ENCODE data around the gene DUSP1.

- TF ChIP-seq, protein P1, sequence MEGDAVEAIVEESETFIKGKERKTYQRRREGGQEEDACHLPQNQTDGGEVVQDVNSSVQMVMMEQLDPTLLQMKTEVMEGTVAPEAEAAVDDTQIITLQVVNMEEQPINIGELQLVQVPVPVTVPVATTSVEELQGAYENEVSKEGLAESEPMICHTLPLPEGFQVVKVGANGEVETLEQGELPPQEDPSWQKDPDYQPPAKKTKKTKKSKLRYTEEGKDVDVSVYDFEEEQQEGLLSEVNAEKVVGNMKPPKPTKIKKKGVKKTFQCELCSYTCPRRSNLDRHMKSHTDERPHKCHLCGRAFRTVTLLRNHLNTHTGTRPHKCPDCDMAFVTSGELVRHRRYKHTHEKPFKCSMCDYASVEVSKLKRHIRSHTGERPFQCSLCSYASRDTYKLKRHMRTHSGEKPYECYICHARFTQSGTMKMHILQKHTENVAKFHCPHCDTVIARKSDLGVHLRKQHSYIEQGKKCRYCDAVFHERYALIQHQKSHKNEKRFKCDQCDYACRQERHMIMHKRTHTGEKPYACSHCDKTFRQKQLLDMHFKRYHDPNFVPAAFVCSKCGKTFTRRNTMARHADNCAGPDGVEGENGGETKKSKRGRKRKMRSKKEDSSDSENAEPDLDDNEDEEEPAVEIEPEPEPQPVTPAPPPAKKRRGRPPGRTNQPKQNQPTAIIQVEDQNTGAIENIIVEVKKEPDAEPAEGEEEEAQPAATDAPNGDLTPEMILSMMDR (optimal IDR thresholded peaks at IDR 0.05 in 1 of 3, IDR thresholded peaks at IDR 0.05 in 1 of 3, conservative IDR thresholded peaks at IDR 0.05 in 1 of 3; ENCODE audit: extremely low read depth in 1 of 3, insufficient read depth in 2 of 3, low read length in 3 of 3), result no peak
- TF ChIP-seq EZH2 (IDR thresholded peaks at IDR 0.05; ENCODE audit: low read length), result no peak
Observed at GRCh38 chr5:172746725-172747124, 24.3 kb downstream of the DUSP1 start.
